WERI-Rb-1 (cell line): ENCODE data around the gene DDX41.

Experiments used
- DNase-seq: peaks from one replicate; pipeline ENCODE4 v3.0.0-alpha.2; 2020
- H3K27ac ChIP-seq: fragments of 250-450 bp; sonication (Bioruptor Pico); 2 replicates; pipeline ENCODE4 v1.5.1; 2020; ENCODE audit warnings: mild to moderate bottlenecking, moderate library complexity
- H3K27me3 ChIP-seq: fragments of 250-450 bp; sonication (Bioruptor Pico); 2 replicates; pipeline ENCODE4 v1.5.1; 2021; ENCODE audit warnings: mild to moderate bottlenecking, low read depth, moderate library complexity; ENCODE audit not compliant: insufficient read depth, severe bottlenecking
- H3K36me3 ChIP-seq: fragments of 250-450 bp; sonication (Bioruptor Pico); 2 replicates; pipeline ENCODE4 v1.5.1; 2020; ENCODE audit warnings: mild to moderate bottlenecking, moderate library complexity
- H3K4me3 ChIP-seq: 2 replicates; pipeline ENCODE4 v1.5.1; 2011; ENCODE audit warnings: low read depth, mild to moderate bottlenecking, control low read depth, low read length
- H3K9me3 ChIP-seq: fragments of 250-450 bp; sonication (Bioruptor Pico); 2 replicates; pipeline ENCODE4 v1.5.1; 2021; ENCODE audit warnings: mild to moderate bottlenecking, moderate library complexity; ENCODE audit not compliant: severe bottlenecking
- CTCF ChIP-seq: IDR thresholded peaks from 2 replicates; pipeline ENCODE4 v1.5.1; 2011; ENCODE audit warnings: low read depth, mild to moderate bottlenecking, control low read depth, inconsistent platforms, low read length

The DDX41 gene

DNA sequence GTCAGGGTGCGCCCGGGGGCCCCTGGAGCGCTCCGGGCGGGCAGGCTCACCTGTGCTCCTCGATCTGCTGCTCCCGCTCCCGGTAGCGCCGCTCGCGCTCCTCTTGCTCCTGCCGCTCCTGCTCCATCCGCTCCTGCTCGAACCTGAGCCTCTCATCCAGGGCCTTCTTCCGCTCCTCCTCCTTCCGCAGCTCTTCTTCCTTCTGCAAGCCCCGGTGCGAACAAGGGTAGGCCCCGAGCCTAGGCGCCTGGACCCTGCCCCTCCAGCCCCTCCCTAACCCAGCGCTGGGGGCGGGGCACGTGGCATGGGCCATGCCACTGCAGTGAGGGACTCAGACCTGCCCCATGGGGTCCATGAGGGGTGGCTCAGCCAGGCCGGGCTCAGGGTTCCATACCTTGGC, 49.9 kb downstream of the DDX41 start:
- no peaks in the 10 kb centered on the region for H3K9me3 ChIP-seq
- H3K4me3 ChIP-seq, result no peak overlapping the region
- peaks cover 74% of the 10 kb centered on the region for H3K36me3 ChIP-seq
- H3K27ac ChIP-seq, result no peak overlapping the region
- DNase-seq, result no peak
- no peaks in the 10 kb centered on the region for H3K27me3 ChIP-seq
- TF ChIP-seq CTCF, result no peak

- no peak for DNase-seq
- TF ChIP-seq CTCF, result no peak
- Histone ChIP-seq H3K36me3 (peaks cover 59% of the 10 kb centered on the region), H3K4me3 (no peak overlapping the region), H3K27ac (no peak overlapping the region), H3K27me3 (no peaks in the 10 kb centered on the region), H3K9me3 (no peaks in the 10 kb centered on the region)
These were observed 51.7 kb downstream of the DDX41 start for GRCh38 chr5:177465044-177465443.

DNA sequence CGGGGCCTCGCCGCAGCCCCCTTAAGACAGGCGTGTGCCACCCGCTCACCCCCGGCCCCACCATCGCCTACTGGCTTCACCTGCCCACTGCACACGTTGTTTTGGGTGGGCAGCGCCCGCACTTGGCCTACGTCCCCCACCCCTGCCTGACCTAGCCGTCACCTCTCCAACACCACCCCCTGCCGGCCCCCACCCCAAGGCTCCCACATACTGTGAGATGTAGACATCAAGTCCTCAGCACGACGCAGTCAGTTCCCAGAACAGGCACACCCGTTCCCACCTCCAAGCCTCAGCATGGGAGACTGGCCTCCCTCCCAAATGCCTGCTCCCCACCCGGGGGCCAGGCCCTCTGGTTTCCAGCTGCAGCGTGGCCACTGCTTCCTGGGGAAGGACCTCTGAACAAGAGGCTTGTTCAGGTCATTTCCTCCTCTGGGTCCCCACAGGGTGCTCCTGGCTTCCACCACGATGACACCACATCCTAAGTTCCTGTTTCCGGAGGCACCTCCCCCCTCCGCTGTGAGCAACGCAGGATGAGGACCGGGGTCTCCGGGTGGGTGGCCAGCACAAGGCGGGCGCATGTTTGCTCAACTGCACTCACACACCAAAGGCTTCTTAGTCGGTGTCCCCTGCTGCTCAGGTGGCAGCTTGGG, 54.6 kb downstream of the DDX41 start:
- no peak overlapping the region for H3K27ac ChIP-seq
- TF ChIP-seq CTCF, result no peak
- DNase-seq, result no peak
- no peak overlapping the region for H3K4me3 ChIP-seq
- no peaks in the 10 kb centered on the region for H3K27me3 ChIP-seq
- peaks cover 54% of the 10 kb centered on the region for H3K36me3 ChIP-seq
- H3K9me3 ChIP-seq, result no peaks in the 10 kb centered on the region
